Lower leg skin (tissue), 3 donors: ENCODE measurements around the gene RTKN2.

Experiments used
- CTCF ChIP-seq, 3 donors: fragments of 450-650 bp; IDR thresholded peaks; one replicate each; pipeline ENCODE4 v1.5.1; 2016; ENCODE audit warnings: antibody characterized with exemption in 3 of 3, mild to moderate bottlenecking in 3 of 3, moderate library complexity in 2 of 3
- POLR2A ChIP-seq, 2 donors: fragments of 450-650 bp; IDR thresholded peaks; one replicate each; pipeline ENCODE4 v1.6.1; 2016 to 2017; ENCODE audit warnings: antibody characterized with exemption in 2 of 2, mild to moderate bottlenecking in 1 of 2, moderate library complexity in 1 of 2

- TF ChIP-seq CTCF (IDR thresholded peaks at IDR 0.05) = no peak
- TF ChIP-seq POLR2A (IDR thresholded peaks at IDR 0.05) = no peak
Measured at GRCh38 chr10:62278441-62278910, 9.8 kb upstream of the RTKN2 start.
